Activated CD8-positive, alpha-beta memory T cell treated with anti-CD3 and anti-CD28 coated beads, Interleukin-2, amount 50 U/mL, for 48 hours (primary cell): ENCODE measurements around the gene SECISBP2L.
A peak's percentile ranks its signal among the peaks of the same experiment; 100 is the strongest.

Experiments used
- DNase-seq: peaks from one replicate; pipeline ENCODE4 v3.0.0-alpha.2; 2020

The SECISBP2L gene

GRCh38 chr15:49059491-49059890 is 13.2 kb upstream of the SECISBP2L start:
- no peak for DNase-seq

- DNase-seq: no peak
These were observed 12.3 kb upstream of the SECISBP2L start for GRCh38 chr15:49058559-49058958.

GRCh38 chr15:49055630-49056029 is 9.4 kb upstream of the SECISBP2L start:
- no peak for DNase-seq

GRCh38 chr15:49052662-49053061 is 6.4 kb upstream of the SECISBP2L start:
- DNase-seq: no peak

DNA sequence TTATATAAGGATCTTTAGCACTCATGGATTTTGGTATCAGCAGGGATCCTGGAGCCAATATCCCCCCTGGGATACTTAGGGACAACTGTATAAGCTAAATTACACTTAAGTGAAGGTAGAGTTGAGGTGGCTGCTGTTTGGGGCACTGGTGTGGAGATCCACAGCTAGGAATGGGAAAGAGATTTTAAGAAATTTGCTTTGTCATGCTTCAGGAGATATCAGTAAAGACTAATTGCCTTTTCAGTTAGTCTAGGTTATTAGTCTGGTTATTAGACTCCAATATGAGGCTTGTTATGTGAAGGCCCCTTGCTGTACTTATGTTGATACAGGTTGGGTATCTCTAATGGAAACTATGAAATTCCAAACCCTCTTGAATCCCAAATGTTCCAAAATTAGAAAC is 1.2 kb upstream of the SECISBP2L start:
- no peak for DNase-seq

DNA sequence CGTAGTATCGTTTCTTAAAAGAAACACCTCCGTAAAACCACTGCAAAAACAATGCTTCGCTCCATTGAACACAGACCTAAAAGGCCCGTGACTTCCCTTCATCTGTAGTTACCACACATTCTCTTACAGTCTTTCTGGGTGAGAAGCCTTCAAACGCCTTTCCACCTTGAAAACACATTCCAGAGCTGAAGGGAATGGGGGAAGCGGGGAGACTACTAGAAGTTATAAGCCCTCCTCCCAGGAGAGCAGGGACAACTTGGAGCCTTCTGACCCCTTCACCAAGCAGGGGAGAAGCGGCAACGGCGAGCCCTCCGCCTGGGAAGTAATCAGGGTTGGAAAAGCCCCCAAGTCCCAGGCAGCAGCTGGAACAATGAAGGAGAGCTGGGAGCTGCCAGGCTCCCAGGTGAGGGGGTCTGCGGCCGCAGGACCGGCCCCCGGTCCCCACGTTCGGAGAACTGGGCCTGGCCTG is 461 bp downstream of the SECISBP2L start:
- DNase-seq: peak; percentile 63

DNA sequence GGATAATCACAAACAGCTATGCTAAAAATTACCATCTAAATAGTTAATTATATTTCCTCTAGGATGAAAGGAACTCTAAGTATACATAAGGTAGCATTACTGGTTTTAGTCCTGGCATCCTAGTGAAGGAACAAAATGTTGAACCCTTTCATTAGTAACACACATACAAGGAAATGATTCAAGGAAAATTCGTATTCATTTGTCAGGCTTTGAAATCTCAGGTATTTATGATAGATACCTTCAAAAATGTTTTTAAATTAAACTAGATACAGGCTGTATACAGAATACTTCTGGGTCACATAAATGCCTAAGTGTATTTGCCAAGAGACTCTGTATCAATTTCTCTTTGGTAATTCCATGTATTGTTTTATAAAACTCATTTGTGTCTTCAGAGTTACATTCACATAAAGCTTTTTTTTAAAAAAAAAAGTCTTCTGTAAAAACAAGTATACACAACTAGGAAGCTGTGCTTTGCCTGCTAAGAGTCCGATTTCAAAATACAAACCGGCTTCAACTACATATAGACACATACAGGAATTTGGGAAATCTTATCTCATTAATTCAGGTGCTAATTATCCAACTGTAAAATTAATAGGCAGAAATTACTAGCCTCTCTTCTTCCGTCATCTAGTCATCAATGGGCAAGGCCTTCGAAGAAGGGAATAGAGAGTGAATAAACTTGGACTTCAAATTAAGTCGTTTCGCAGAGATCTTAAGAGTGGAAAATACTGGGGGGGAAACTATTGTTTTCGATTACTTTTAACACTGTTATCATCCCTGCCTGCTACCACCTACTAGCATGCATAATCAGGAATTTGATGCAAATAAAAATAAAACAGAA is 1.3 kb downstream of the SECISBP2L start:
- no peak for DNase-seq

GRCh38 chr15:49044002-49044401 is 2.2 kb downstream of the SECISBP2L start:
- no peak for DNase-seq

GRCh38 chr15:49042165-49042564 is 4.1 kb downstream of the SECISBP2L start:
- DNase-seq: no peak

- no peak for DNase-seq
These were observed 4.8 kb downstream of the SECISBP2L start for GRCh38 chr15:49041426-49041825.

GRCh38 chr15:49040151-49040550 is 6.1 kb downstream of the SECISBP2L start:
- no peak for DNase-seq

- DNase-seq: no peak
These were observed 7.9 kb downstream of the SECISBP2L start for GRCh38 chr15:49038382-49038781.

DNA sequence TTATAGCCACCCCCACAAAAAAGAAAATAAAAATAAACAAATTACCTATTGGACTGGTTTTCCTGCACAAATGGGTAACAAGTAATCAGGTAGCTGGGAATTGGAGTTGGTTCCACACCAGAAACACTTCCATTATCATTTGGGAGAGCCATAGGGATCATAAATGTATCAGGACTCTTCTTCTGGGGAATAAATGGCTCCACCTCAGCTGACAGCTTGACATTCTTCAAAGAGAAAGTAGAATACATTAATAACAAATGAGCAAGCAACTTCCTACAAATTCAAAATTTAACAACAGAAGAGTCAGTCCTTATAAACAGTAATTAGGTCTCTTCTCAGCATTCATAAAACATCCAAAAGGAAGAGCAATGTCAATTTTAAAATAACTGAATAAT is 8.7 kb downstream of the SECISBP2L start:
- DNase-seq: no peak

DNA sequence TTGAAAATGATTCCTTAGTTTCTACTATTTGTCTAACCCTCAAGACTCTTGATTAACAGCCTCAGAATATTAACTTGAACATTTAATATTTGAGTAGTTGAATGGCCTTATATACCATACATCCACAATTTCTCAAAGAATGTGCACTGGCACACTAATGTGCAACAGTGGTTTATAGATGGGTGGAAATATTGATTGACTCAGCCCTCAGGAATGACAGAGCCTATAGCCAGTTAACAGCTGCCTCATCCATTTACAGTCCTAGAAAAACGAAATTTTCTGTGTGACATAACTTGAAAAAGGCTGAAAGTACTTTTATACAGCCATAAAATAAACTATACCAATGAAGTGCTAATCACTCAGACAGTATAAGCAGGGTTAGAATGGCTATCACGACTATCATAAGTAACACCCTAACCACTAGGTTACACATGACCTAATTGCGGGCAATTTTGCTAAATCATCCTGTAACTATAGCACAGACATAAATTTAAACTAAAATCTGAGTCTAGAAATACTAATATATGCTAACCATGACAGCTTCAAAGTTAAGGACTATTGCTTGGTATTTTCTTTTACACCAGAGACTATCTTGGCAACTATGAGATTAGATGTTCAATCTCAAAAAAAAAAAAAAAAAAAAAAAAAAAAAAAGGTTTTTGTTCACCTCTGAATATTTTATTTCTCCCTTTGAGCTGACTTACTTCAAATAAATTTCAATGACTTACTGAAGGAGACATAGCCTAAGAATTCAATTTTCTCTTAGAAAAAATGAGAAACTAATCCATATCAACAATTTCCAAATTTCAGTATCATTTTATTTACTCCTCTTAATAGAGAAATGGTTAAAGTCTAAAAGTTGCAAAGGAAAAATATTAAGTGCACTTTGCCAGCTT is 9.3 kb downstream of the SECISBP2L start:
- DNase-seq: no peak

- no peak for DNase-seq
These were observed 10.4 kb downstream of the SECISBP2L start for GRCh38 chr15:49035825-49036224.

DNA sequence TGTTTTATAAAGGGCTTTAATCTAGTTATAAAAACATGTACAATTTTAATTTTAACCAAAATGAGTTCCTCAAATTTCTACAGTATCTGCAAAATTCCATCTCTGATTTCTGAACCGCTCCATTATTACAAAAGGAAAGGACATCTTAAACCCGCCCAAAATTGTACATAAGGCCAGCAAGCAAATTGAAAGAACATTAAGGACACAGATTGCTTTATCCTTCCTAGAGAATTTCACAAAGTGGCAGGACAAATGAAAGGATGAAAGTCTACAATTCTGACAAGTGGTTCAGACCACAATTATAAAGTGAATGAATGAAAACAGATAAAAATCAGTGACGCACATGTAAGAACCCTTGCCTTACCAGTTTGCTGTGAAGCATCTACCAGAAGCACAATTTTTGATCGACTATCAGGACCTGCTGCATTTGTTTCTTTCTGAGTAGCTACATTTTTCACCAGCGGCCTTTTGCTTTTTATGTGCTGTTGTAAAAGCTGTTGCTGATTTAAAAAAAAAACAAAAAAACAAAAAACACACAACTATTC is 13.6 kb downstream of the SECISBP2L start:
- no peak for DNase-seq

- no peak for DNase-seq
These were observed 14.4 kb downstream of the SECISBP2L start for GRCh38 chr15:49031804-49032203.

- no peak for DNase-seq
These were observed 19.5 kb downstream of the SECISBP2L start for GRCh38 chr15:49026700-49027099.

DNA sequence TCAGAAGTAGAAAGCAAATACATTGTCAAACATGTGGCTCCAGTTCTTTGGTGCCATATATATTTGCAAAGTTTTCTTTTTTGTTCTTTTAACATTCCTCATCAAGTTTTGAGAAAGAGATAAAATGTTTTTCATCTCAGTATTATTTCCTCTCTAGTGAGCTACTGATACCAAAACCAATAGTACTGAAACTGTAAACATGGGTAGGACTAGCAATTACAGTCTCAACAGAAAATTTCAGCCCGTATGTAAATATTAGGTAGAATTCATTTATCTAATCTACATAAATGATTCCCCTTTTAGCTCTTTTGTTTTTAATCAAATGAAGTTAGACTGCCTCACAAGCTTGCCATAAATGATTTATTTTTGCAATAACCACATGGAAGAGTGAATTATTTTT is 21.4 kb downstream of the SECISBP2L start:
- no peak for DNase-seq

GRCh38 chr15:49023354-49023753 is 22.9 kb downstream of the SECISBP2L start:
- no peak for DNase-seq

GRCh38 chr15:49015896-49016295 is 30.4 kb downstream of the SECISBP2L start:
- DNase-seq: no peak

DNA sequence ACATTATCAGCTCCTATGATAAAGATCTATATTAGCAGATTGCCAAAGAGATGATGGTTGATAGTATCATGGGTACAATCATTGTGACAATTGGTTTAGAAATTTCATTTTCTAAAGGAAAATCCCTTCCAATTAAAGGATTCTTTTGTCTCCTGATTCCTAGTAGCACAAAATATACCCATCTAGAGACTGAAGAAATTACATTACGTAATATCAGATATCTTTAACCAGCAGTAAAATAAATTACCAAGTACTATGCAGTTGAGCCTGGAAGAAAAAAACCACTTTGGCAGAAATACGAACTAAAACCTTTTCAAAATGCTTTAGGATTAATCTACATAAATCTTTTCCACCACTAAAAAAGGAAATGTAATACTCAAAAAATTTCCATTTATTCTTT is 46.9 kb downstream of the SECISBP2L start:
- DNase-seq: no peak

DNA sequence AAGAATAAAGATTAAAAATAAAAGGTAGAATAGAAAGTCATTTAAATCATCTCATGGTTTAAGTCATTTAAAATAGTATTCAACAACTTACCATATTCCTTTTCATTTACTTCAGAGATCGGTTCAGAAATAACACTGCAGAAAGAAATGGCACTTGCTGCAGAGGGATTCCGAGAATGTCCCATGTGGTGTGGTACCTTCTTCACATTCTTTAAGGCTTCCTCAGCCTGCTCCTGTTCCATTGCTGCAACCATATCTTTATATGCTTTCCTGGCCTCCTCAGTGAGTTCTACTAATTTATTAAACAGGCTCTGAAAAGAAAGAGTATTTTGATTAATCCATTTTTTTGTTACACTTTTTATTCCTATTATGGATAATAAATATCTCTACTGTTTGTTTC is 50.0 kb downstream of the SECISBP2L start:
- no peak for DNase-seq

DNA sequence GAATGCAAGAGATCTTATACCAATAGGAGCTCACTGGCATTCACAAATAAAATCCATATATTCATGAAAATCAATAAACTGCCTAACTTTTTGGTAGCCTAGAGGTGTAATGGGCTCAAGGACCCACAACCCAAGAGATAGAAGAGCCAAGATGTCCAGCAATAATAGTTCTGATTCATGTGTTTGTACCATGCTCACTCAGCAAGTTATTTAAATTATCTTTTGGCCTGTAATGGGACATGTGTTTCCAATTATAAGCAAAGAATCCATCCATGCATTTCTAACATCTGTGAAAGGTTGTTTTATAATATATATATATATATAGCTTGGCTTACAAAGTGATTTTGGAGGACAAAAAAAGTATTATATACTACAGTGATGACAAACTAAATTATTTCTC is 52.9 kb downstream of the SECISBP2L start:
- no peak for DNase-seq
